ENCODE measurements around the gene FNTB.

GRCh38 chr14:64971943-64972791 lies 14.5 kb upstream of the FNTB start, which contains the start of gene RAB15:
- no peak for TF ChIP-seq CTCF (IDR thresholded peaks at IDR 0.05 in 2 of 3, conservative IDR thresholded peaks at IDR 0.05 in 1 of 3; ENCODE audit: borderline replicate concordance in 1 of 3, insufficient read depth in 1 of 3, low read depth in 2 of 3, low read length in 2 of 3)
- no peak for TF ChIP-seq RAD21 (IDR thresholded peaks at IDR 0.05; ENCODE audit: low read depth)
- no peak for TF ChIP-seq MAX (IDR thresholded peaks at IDR 0.05)
- TF ChIP-seq SIN3A (IDR thresholded peaks at IDR 0.05; ENCODE audit: low read depth), result no peak
- TF ChIP-seq JUND (IDR thresholded peaks at IDR 0.05), result no peak
- TF ChIP-seq, protein P1, sequence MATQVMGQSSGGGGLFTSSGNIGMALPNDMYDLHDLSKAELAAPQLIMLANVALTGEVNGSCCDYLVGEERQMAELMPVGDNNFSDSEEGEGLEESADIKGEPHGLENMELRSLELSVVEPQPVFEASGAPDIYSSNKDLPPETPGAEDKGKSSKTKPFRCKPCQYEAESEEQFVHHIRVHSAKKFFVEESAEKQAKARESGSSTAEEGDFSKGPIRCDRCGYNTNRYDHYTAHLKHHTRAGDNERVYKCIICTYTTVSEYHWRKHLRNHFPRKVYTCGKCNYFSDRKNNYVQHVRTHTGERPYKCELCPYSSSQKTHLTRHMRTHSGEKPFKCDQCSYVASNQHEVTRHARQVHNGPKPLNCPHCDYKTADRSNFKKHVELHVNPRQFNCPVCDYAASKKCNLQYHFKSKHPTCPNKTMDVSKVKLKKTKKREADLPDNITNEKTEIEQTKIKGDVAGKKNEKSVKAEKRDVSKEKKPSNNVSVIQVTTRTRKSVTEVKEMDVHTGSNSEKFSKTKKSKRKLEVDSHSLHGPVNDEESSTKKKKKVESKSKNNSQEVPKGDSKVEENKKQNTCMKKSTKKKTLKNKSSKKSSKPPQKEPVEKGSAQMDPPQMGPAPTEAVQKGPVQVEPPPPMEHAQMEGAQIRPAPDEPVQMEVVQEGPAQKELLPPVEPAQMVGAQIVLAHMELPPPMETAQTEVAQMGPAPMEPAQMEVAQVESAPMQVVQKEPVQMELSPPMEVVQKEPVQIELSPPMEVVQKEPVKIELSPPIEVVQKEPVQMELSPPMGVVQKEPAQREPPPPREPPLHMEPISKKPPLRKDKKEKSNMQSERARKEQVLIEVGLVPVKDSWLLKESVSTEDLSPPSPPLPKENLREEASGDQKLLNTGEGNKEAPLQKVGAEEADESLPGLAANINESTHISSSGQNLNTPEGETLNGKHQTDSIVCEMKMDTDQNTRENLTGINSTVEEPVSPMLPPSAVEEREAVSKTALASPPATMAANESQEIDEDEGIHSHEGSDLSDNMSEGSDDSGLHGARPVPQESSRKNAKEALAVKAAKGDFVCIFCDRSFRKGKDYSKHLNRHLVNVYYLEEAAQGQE (IDR thresholded peaks at IDR 0.05; ENCODE audit: low read depth), result no peak
- TF ChIP-seq EGR1 (IDR thresholded peaks at IDR 0.05; ENCODE audit: low read depth), result no peak
- TF ChIP-seq TCF7L2 (IDR thresholded peaks at IDR 0.05; ENCODE audit: borderline replicate concordance, extremely low read depth, insufficient read depth, insufficient read length), result no peak
- TF ChIP-seq YY1 (IDR thresholded peaks at IDR 0.05; ENCODE audit: extremely low read depth, insufficient replicate concordance, low read depth, low read length), result no peak
- TF ChIP-seq EZH2 (IDR thresholded peaks at IDR 0.05), result no peak
- TF ChIP-seq POLR2A (IDR thresholded peaks at IDR 0.05; ENCODE audit: borderline replicate concordance, extremely low read depth, insufficient read depth, insufficient read length), result no peak
- TF ChIP-seq EZH2phosphoT487 (IDR thresholded peaks at IDR 0.05; ENCODE audit: borderline replicate concordance), result no peak
